Aorta (tissue), 5 donors: ENCODE data around the gene SLC35B2. TPM values are rescaled to one million over a fixed set of nuclear protein-coding genes. Genes with fewer than 3 reads are reported as not detected.

Experiments
- ATAC-seq: fragments of 200-7000 bp; cut with Tn5 transposase; one replicate; pipeline ENCODE4 v1.9.1; 2022; ENCODE audit warnings: moderate library complexity; ENCODE audit not compliant: low FRiP score
- DNase-seq, 2 donors: peaks; one replicate each; pipeline ENCODE4 v3.0.0-alpha.2; 2020
- H3K27ac ChIP-seq, 2 donors: one replicate each; pipeline ENCODE4 v1.5.1; 2013; ENCODE audit warnings: low read length in 2 of 2, mild to moderate bottlenecking in 2 of 2, moderate library complexity in 2 of 2, control low read depth in 1 of 2, inconsistent platforms in 1 of 2, low read depth in 1 of 2
- H3K27me3 ChIP-seq, 2 donors: one replicate each; pipeline ENCODE4 v1.6.1; 2013; ENCODE audit warnings: control low read depth in 1 of 2, low read length in 1 of 2, mild to moderate bottlenecking in 1 of 2, moderate library complexity in 1 of 2; ENCODE audit not compliant: insufficient read depth in 2 of 2, control insufficient read depth in 1 of 2
- H3K36me3 ChIP-seq, 2 donors: one replicate each; pipeline ENCODE4 v1.6.1; 2013; ENCODE audit warnings: control low read depth in 1 of 2, low read length in 1 of 2, mild to moderate bottlenecking in 1 of 2; ENCODE audit not compliant: insufficient read depth in 2 of 2, control insufficient read depth in 1 of 2
- H3K4me1 ChIP-seq, 2 donors: one replicate each; pipeline ENCODE4 v1.6.1; 2013; ENCODE audit warnings: low read length in 2 of 2, control low read depth in 1 of 2, mild to moderate bottlenecking in 1 of 2, moderate library complexity in 1 of 2; ENCODE audit not compliant: insufficient read depth in 2 of 2, control insufficient read depth in 1 of 2
- H3K4me3 ChIP-seq, 2 donors: one replicate each; pipeline ENCODE4 v1.5.1; 2013; ENCODE audit warnings: low read length in 2 of 2, control low read depth in 1 of 2, mild to moderate bottlenecking in 1 of 2
- H3K9me3 ChIP-seq: one replicate; pipeline ENCODE4 v1.6.1; 2013; ENCODE audit warnings: mild to moderate bottlenecking, low read length; ENCODE audit not compliant: control insufficient read depth
- WGBS, 2 donors: extraction: QIAGEN DNeasy Blood & Tissue Kit; methylation state at CpG; one replicate each; pipeline ENCODE4 v1.1.7; 2013; 5-methylcytosine and 5-hydroxymethylcytosine counted together
- intact Hi-C, 2 donors: fragments of 100-400 bp; cut with DNase I; formaldehyde crosslinking; loops; one replicate each; pipeline versions ENCODE4 v1.14.2 to v1.15.0; 2022
- polyA plus RNA-seq, 2 donors: library from polyadenylated mRNA; stranded (reverse); fragments of 200-250 nt; gene quantifications; one replicate each; pipeline ENCODE4 v1.2.3, GENCODE V29; 2013
- total RNA-seq, 2 donors: library from RNA; stranded (reverse); fragmentation: NEBNext Ultra II Directional; extraction: Animal tissue kit (Norgen Biotek cat#: 25700); gene quantifications; one replicate each; pipeline ENCODE4 v1.2.1, GENCODE V29; 2021
- donor health status: healthy with polysubstance abuse.
- donor health status: Bipolar disorder and iron deficiency.
- donor health status: DM: no; HTN: no; CAD: no.
- donor health status: DM: no; HTN: no; CAD: no.
- donor health status: DM: yes; HTN: yes; CAD: no.

Gene SLC35B2
- total and polyA plus RNA-seq, 4 donors: 10.6 to 27.7 (median 24.7) TPM

DNA sequence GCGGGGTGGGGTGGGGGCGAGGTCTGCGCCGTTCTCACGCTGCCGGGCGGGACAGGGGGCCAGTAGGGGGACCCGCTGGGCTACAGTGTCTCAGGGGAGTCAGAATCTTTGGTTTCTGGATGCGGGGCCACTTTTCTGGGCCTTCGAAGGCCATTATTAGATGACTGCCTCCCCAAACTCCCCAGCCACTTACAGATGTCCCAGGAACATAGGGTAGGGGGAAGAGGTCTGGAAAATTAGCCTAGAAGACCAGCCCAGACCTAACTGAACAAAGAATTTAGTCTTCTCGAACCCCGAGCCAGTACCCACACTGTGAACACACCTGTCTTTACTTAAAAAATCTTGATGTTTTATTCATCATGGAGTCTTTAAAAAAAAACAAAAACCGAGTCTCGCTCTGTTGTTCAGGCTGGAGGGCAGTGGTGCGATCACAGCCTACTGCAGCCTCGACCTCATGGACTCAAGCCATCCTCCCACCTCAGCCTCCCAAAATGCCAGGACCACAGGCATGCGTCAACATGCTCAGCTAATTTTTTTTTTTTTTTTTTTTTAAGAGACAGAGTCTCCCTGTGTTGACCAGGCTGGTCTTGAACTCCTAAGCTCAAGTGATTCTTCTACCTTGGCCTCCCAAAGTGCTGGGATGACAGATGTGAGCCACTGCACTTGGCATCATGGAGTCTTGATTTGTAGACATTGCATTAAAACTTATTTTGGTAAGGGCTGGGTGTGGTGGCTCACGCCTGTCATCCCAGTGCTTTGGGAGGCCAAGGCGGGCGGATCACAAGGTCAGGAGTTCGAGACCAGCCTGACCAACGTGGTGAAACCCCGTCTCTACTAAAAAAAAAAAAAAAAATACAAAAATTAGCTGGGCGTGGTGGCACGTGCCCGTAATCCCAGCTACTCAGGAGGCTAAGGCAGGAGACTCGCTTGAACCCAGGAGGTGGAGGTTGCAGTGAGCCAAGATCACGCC is 37.2 kb downstream of the SLC35B2 start:
- Histone ChIP-seq H3K36me3 (no peaks in the 10 kb centered on the region), H3K4me1 (no peaks in the 10 kb centered on the region), H3K27ac (peak overlapping the region; percentile 38 to 89), H3K4me3 (peak overlapping the region; percentile 48 to 90), H3K27me3 (no peaks in the 10 kb centered on the region), H3K9me3 (no peaks in the 10 kb centered on the region)
- ATAC-seq: no peak
- DNase-seq: peak in 1 of 2 donors; percentile 44
- WGBS, 2 donors: 45 to 46% methylated on average over 23 to 28 of the region's 28 CpGs
- intact Hi-C loops: loop anchor here in 1 of 2 donors (5.0 kb wide), 1 partner anchor 43 kb away; no protein-coding TSS in a partner anchor

DNA sequence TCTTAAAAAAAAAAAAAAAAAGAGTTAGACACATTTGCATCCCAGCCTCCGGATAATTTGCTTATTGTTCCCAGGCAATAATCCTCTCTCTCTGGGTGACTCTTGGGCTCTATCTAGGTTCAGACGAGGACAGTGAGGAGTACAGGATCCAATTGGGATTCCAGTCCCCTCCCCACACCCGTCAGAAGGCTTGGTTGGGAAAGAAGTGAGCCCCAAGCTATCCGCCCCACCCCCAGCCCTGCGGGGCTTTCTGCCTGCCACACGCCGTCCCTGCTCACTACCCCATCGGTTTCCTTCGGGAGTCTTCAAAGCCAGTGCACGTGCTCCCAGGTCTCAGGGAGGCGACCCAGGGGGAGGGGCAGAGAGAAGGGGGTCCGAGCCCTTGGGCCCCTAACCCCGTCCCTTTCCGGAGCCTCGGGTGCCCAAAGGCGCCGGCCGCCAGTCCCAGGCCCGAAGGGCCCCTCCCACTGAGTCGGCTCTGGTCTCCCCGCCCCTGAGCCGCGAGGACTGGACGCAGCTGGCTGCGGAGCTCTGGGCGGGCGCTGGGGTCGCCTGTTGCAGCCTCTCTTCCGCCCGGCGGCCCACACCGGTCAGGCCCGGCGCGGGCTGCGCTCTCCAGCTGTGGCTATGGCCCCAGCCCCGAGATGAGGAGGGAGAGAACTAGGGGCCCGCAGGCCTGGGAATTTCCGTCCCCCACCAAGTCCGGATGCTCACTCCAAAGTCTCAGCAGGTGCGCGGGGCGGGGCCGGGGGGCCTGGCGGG is 38.1 kb downstream of the SLC35B2 start:
- peak; percentile 83 for ATAC-seq
- H3K27ac ChIP-seq: peak overlapping the region; percentile 53 to 89
- WGBS, 2 donors: 2% methylated on average over 44 to 45 of the region's 45 CpGs
- H3K4me1 ChIP-seq: no peaks in the 10 kb centered on the region
- H3K36me3 ChIP-seq: no peaks in the 10 kb centered on the region
- no peaks in the 10 kb centered on the region for H3K9me3 ChIP-seq
- peak; percentile 94 for DNase-seq
- peak overlapping the region; percentile 48 to 90 for H3K4me3 ChIP-seq
- intact Hi-C loops: loop anchor here in 1 of 2 donors (5.0 kb wide), 1 partner anchor 42 kb away; no protein-coding TSS in a partner anchor
- no peaks in the 10 kb centered on the region for H3K27me3 ChIP-seq

DNA sequence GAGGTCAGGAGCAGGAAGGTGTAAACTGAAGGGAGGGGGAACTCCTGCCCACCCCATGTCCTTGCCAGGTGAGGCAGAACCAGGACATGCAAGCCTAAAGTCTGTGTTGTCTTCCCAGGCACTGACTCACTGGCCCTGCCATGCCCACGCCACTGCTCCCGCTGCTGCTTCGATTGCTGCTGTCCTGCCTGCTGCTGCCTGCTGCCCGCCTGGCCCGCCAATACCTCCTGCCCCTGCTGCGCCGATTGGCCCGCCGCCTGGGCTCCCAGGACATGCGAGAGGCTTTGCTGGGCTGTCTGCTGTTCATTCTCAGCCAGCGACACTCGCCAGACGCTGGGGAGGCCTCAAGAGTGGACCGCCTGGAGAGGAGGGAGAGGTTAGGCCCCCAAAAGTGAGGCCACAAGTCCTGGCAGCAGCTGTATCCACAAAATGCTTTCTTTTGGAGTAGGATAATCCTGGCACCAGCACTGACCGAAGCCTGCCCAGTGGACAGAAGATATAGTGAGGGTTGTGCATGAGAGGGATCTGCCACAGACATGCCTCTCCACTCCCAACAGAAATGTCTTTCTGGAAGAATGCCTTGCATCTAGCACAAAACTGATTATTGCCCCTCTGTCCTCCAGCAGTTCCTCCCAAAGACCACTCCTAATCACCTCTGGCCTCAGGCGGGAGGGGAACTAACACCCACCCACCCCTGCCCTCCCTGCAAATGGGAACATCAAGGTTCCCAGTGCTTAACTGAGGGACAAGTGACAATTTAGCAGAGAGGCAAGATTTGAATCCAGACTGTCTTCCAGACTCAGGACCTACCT is 39.8 kb downstream of the SLC35B2 start:
- 11 to 12% methylated on average over 16 of the region's 16 CpGs for WGBS, 2 donors
- peak overlapping the region; percentile 2 to 64 for H3K27ac ChIP-seq
- ATAC-seq: peak; percentile 6
- H3K9me3 ChIP-seq: no peaks in the 10 kb centered on the region
- intact Hi-C loops: loop anchor here in 1 of 2 donors (5.0 kb wide), 1 partner anchor 40 kb away; no protein-coding TSS in a partner anchor
- peak; percentile 85 to 90 for DNase-seq
- H3K4me3 ChIP-seq: no peak overlapping the region
- no peaks in the 10 kb centered on the region for H3K4me1 ChIP-seq
- H3K27me3 ChIP-seq: no peaks in the 10 kb centered on the region
- no peaks in the 10 kb centered on the region for H3K36me3 ChIP-seq

DNA sequence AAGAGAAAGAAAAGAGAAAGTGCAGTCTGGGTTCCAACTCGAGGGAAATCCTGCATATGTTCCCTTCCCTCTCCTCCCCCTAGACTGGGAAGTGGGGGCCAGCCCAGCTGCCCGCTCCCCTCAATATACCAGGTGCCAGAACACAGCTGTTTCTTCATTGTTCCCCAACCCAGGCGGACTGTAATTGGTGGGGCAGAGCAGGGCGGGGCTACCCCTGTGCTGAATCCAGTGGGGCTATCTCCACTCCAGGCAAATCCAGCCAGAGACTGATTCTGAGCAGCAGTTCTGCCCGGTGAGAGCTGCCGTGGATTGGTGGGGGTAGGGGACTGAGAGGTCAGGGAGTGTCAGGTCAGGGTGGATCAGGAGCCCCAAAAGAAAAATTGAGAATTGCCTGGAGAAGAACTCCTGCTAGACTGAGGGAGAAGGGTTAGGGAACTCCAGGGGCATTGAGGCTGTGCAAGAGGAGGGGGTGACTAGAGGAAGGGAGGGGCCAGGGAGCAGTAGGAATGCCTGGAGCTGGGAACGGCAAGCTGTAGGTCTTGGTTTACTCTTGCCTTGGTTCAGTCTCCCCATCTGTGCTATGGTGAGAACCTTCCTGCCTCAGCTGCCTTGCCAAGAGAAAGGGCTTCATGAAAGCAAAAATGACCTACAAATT is 40.5 kb downstream of the SLC35B2 start, which contains the start of gene MYMX:
Gene MYMX, plus strand, starts transcription at position 250 of the 655 bp plus-strand sequence. CDS start 546 bp downstream, outside the sequence.
- WGBS, 2 donors: 49 to 50% methylated on average over 7 of the region's 7 CpGs
- Histone ChIP-seq H3K36me3 (no peaks in the 10 kb centered on the region), H3K27me3 (no peaks in the 10 kb centered on the region), H3K4me1 (no peaks in the 10 kb centered on the region), H3K9me3 (no peaks in the 10 kb centered on the region), H3K27ac (peak within 1 kb of the TSS; percentile 2 to 64), H3K4me3 (no peak within 1 kb of the TSS)
- ATAC-seq (no peak), DNase-seq (no peak)
- intact Hi-C loops: loop anchor here in 1 of 2 donors (5.0 kb wide), 1 partner anchor 40 kb away; no protein-coding TSS in a partner anchor

DNA sequence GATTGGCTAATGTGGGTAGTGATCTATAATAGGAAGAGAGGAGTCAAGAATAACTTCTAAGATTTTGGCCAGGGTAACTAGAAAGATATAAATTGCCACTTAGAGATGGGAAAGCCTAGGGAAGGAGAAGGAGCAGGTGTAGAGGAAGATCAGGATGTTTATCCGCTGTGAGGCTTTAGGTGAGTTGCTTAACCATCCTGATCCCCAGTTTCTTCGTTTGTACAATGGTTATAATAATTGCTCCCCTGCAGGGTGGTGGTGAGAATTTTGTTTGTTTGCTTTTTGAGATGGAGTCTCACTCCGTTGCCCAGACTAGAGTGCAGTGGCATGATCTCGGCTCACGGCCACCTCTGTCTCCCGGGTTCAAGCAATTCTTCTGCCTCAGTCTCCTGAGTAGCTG is 43.0 kb downstream of the SLC35B2 start:
- Histone ChIP-seq H3K36me3 (no peaks in the 10 kb centered on the region), H3K27me3 (no peaks in the 10 kb centered on the region), H3K27ac (no peak overlapping the region), H3K4me1 (no peaks in the 10 kb centered on the region), H3K9me3 (no peaks in the 10 kb centered on the region), H3K4me3 (no peak overlapping the region)
- DNase-seq (no peak), ATAC-seq (no peak)
- 92 to 95% methylated on average over 6 of the region's 6 CpGs for whole genome bisulfite sequencing, 2 donors
- intact Hi-C loops: no loop called here

DNA sequence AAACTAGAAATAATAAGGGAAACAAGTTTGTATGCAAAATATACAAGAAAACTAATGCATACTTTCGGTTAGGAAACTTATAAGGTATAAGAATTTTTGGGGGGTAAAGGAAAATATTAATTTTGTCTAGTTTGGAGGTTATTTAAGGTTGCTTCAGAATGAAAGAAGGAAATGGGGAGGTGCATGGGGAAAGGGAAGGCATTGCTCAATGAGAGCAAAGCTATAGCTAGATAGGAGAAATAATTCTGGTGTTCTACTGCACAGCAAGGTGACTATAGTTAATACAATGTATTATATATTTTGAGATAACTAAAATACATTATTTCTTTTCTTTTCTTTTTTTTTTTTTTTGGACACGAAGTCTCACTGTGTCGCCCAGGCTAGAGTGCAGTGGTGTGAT is 46.0 kb downstream of the SLC35B2 start:
- intact Hi-C loops: no loop called here
- 74 to 87% methylated on average over 3 of the region's 3 CpGs for WGBS, 2 donors
- ATAC-seq: no peak

DNA sequence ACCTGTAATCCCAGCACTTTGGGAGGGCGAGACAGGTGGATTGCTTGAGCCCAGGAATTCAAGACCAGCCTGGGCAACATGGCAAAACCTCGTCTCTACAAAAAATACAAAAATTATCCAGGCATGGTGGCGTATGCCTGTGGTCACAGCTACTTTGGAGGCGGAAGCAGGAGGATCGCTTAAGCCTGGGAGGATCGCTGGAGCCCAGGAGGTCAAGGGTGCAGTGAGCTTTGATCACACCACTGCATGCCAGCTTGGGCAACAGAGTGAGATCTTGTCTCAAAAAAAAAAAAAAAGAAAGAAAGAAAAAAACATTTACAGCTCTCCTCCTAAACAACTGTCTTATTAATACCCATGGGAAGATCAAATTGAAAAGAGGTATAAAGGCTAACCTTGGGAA is 49.4 kb downstream of the SLC35B2 start:
- ATAC-seq (no peak), DNase-seq (no peak)
- H3K4me3 ChIP-seq: no peak overlapping the region
- no peaks in the 10 kb centered on the region for H3K36me3 ChIP-seq
- intact Hi-C loops: no loop called here
- H3K27me3 ChIP-seq: no peaks in the 10 kb centered on the region
- WGBS, 2 donors: 94 to 95% methylated on average over 6 of the region's 6 CpGs
- no peaks in the 10 kb centered on the region for H3K9me3 ChIP-seq
- H3K27ac ChIP-seq: no peak overlapping the region
- H3K4me1 ChIP-seq: no peaks in the 10 kb centered on the region

More for the DNA sequence above, 46.0 kb downstream of the SLC35B2 start:
- no peaks in the 10 kb centered on the region for H3K36me3 ChIP-seq
- H3K4me3 ChIP-seq: no peak overlapping the region
- H3K27ac ChIP-seq: no peak overlapping the region
- no peaks in the 10 kb centered on the region for H3K9me3 ChIP-seq
- no peaks in the 10 kb centered on the region for H3K27me3 ChIP-seq
- no peaks in the 10 kb centered on the region for H3K4me1 ChIP-seq
- no peak for DNase-seq
